ENCODE results near the gene GALNT17.

DNA sequence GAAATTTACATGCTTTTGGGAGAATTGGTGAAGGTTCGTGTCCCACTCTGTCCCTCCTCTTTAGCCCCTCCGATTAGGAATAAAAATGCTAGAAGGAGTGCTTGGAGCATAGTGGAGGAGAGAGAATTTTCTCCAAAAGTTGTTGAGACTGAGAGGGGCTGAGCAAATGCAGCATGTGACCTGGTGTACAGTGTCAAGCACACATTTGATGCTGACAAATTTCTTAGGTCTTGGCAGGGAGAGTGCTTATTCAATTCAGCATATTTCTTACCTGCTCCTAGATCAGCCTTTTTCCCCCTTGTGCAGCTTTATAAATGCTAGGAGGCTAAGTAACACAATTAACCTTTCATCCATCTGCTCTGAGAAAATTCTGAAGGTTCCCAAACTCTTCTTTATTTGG, 189.0 kb downstream of the GALNT17 start:
- TF ChIP-seq, protein P1, sequence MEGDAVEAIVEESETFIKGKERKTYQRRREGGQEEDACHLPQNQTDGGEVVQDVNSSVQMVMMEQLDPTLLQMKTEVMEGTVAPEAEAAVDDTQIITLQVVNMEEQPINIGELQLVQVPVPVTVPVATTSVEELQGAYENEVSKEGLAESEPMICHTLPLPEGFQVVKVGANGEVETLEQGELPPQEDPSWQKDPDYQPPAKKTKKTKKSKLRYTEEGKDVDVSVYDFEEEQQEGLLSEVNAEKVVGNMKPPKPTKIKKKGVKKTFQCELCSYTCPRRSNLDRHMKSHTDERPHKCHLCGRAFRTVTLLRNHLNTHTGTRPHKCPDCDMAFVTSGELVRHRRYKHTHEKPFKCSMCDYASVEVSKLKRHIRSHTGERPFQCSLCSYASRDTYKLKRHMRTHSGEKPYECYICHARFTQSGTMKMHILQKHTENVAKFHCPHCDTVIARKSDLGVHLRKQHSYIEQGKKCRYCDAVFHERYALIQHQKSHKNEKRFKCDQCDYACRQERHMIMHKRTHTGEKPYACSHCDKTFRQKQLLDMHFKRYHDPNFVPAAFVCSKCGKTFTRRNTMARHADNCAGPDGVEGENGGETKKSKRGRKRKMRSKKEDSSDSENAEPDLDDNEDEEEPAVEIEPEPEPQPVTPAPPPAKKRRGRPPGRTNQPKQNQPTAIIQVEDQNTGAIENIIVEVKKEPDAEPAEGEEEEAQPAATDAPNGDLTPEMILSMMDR (IDR thresholded peaks at IDR 0.05; ENCODE audit: low read length) = no peak
- no peak for TF ChIP-seq EZH2 (optimal IDR thresholded peaks at IDR 0.05; ENCODE audit: low read depth, low read length)
